Pancreas (tissue), 10 donors: ENCODE results near the gene SKIC8. TPM values are rescaled to one million over a fixed set of nuclear protein-coding genes. Genes with fewer than 3 reads are reported as not detected.

Experiments
- ATAC-seq, 4 donors: fragments of 200-7000 bp; cut with Tn5 transposase; one replicate each; pipeline versions ENCODE4 v1.8.0 to v1.9.1; 2020; ENCODE audit warnings: mild to moderate bottlenecking in 4 of 4, moderate library complexity in 4 of 4
- DNase-seq, 6 donors: peaks; one replicate each; pipeline ENCODE4 v3.0.0-alpha.2; 2020
- FAIRE-seq: peaks from 2 replicates; lab custom pipeline; 2012; peaks lifted over from hg19 to GRCh38; lab: Jason Lieb, UNC
- H3K27ac ChIP-seq, 4 donors: fragments of 200-600 bp; sonication (generic); 1 replicate in 3 of 4; 2 replicates in 1 of 4; pipeline versions ENCODE4 v1.5.0 to v1.8.0; 2020
- H3K27me3 ChIP-seq, 4 donors: fragments of 200-600 bp; one replicate each; pipeline ENCODE4 v1.8.0; 2021
- H3K36me3 ChIP-seq, 3 donors: fragments of 200-600 bp; sonication (generic) in 1 of 3; one replicate each; pipeline versions ENCODE4 v1.5.0 to v1.8.0; 2020 to 2021
- H3K4me1 ChIP-seq, 3 donors: fragments of 200-600 bp; one replicate each; pipeline ENCODE4 v1.8.0; 2021
- H3K4me3 ChIP-seq, 4 donors: fragments of 200-600 bp; sonication (generic) in 2 of 4; one replicate each; pipeline versions ENCODE4 v1.5.0 to v1.8.0; 2020 to 2021
- H3K9me3 ChIP-seq, 4 donors: fragments of 200-600 bp; one replicate each; pipeline ENCODE4 v1.8.0; 2021
- WGBS, 2 donors: extraction: QIAGEN DNeasy Blood & Tissue Kit; methylation state at CpG; one replicate each; pipeline ENCODE4 v1.1.7; 2013; 5-methylcytosine and 5-hydroxymethylcytosine counted together
- intact Hi-C, 3 donors: fragments of 100-400 bp; cut with DNase I; formaldehyde crosslinking; loops; one replicate each; pipeline versions ENCODE4 v1.11.1 to v1.14.2; 2022
- polyA plus RNA-seq, 2 donors: library from polyadenylated mRNA; stranded (reverse); fragments of 200-250 nt; gene quantifications; one replicate each; pipeline ENCODE4 v1.2.3, GENCODE V29; 2013
- total RNA-seq, 6 donors: library from RNA; stranded (reverse); fragmentation: NEBNext Ultra II Directional in 4 of 6; extraction: Animal tissue kit (Norgen Biotek cat#: 25700) in 4 of 6; gene quantifications; one replicate each; pipeline versions ENCODE4 v1.2.1 to v1.2.4, GENCODE V29; 2021 to 2023
- TF ChIP-seq, protein P1 (sequence below), 4 donors: fragments of 200-600 bp; sonication (generic) in 3 of 4; IDR thresholded peaks; one replicate each; pipeline versions ENCODE4 v1.5.0 to v1.8.0; 2021; ENCODE audit warnings: antibody characterized with exemption in 4 of 4
- donor health status: healthy with polysubstance abuse.
- donor health status: DM: no; HTN: no; CAD: no; lungs with moderate emphysema.
- donor health status: DM: no; HTN: no; CAD: no.
- donor health status: control.
- donor health status: control.
- donor health status: Bipolar disorder and iron deficiency.
- donor health status: DM: yes; HTN: yes; CAD: no.
- donor health status: DM: no; HTN: no; CAD: no.
- donor health status: DM: no; HTN: no; CAD: no.
- donor health status: DM: yes; HTN: yes; CAD: no.

SKIC8 gene
- total and polyA plus RNA-seq, 8 donors, result 17.2 to 44.6 (median 21.2) TPM

DNA sequence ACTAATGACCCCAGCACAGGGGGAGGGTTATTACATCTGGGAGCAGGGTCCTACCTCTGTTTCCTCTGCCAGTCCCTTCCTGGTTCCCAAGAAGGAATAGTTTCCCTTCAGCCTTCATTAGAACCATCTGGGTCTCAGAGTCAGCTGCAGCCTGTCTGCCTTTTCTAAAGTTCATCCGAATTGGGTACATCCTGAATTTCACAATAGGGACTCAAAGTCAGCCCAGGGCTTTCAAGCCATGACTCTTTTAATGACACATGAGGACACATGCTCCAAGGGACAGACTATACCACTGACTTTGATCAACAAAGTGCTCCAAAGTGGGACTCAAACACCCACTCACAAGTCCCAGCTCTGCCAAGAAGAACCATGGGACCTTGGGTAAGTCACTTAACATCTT is 28.1 kb upstream of the SKIC8 start:
- FAIRE-seq, result no peak
- no peak overlapping the region for H3K27ac ChIP-seq
- H3K4me1 ChIP-seq, result no peaks in the 10 kb centered on the region
- no peaks in the 10 kb centered on the region for H3K36me3 ChIP-seq
- H3K9me3 ChIP-seq, result no peaks in the 10 kb centered on the region
- 45 to 54% methylated on average over 1 of the region's 1 CpG for WGBS, 2 donors
- intact Hi-C loops, result no loop called here
- no peak for ATAC-seq
- H3K4me3 ChIP-seq, result no peak overlapping the region
- DNase-seq, result no peak
- no peaks in the 10 kb centered on the region for H3K27me3 ChIP-seq
- TF ChIP-seq, protein P1, sequence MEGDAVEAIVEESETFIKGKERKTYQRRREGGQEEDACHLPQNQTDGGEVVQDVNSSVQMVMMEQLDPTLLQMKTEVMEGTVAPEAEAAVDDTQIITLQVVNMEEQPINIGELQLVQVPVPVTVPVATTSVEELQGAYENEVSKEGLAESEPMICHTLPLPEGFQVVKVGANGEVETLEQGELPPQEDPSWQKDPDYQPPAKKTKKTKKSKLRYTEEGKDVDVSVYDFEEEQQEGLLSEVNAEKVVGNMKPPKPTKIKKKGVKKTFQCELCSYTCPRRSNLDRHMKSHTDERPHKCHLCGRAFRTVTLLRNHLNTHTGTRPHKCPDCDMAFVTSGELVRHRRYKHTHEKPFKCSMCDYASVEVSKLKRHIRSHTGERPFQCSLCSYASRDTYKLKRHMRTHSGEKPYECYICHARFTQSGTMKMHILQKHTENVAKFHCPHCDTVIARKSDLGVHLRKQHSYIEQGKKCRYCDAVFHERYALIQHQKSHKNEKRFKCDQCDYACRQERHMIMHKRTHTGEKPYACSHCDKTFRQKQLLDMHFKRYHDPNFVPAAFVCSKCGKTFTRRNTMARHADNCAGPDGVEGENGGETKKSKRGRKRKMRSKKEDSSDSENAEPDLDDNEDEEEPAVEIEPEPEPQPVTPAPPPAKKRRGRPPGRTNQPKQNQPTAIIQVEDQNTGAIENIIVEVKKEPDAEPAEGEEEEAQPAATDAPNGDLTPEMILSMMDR (IDR thresholded peaks at IDR 0.05), result no peak

DNA sequence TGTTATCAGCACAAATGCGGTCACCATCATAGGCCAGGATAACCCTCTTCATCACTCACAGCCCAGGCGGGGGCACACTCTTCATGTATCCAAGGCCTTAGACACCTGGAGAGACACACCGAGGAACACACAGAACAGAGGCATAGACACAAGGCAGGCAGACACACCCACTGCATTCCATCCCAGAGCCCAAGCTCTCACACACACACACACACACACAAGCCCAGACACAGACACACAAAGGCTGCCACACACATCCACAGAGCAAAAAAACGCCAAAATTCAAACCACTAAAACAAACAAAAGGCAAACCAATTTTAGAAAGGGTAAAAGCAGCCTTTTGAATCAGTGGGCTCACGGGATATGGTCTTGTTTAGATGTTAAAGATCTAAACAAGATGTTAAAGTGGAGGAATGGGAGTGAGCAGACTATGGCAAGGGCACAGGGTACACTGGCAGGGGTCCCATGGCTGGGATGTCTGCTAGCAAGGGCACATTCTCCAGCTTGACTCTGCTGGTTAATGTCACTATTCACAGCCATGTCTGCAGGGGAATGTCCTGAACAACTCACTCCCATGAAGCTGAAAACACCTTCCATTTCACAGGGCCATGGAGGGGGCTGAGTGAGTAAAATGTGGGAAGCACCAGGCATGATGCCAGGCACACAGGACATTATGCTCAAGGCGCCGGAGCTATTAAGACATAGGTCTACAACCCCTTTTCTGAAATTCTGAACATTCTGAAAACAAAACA is 25.9 kb upstream of the SKIC8 start:
- no peak overlapping the region for H3K4me3 ChIP-seq
- ATAC-seq (no peak), FAIRE-seq (no peak), DNase-seq (no peak)
- WGBS, 2 donors, result 62 to 66% methylated on average over 7 of the region's 7 CpGs
- H3K27ac ChIP-seq, result no peak overlapping the region
- H3K27me3 ChIP-seq, result no peaks in the 10 kb centered on the region
- H3K4me1 ChIP-seq, result no peaks in the 10 kb centered on the region
- H3K9me3 ChIP-seq, result no peaks in the 10 kb centered on the region
- TF ChIP-seq, protein P1 (IDR thresholded peaks at IDR 0.05), result no peak
- intact Hi-C loops, result no loop called here
- no peaks in the 10 kb centered on the region for H3K36me3 ChIP-seq

DNA sequence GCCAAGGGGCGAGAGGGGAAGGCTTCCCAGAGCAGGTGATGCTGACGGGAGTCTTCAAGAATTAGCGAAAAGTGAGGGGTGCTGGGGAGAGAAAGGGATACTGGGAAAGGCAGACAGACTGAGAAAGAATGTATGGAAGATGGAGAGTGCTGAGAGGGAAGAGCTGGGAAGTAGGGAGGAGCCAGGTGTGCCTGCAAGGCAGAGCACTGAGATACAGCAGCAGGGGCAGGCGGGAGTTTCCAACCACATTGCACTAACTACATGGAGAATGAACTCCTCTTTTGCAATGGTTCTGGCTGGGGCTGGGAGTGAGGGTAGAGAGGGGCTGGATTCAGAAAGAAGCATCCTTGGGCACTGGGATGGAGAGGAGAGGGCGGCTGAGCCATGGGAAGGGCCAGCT is 24.7 kb upstream of the SKIC8 start:
- WGBS, 2 donors, result 85 to 87% methylated on average over 5 of the region's 5 CpGs
- TF ChIP-seq, protein P1 (IDR thresholded peaks at IDR 0.05), result no peak
- no peak for FAIRE-seq

DNA sequence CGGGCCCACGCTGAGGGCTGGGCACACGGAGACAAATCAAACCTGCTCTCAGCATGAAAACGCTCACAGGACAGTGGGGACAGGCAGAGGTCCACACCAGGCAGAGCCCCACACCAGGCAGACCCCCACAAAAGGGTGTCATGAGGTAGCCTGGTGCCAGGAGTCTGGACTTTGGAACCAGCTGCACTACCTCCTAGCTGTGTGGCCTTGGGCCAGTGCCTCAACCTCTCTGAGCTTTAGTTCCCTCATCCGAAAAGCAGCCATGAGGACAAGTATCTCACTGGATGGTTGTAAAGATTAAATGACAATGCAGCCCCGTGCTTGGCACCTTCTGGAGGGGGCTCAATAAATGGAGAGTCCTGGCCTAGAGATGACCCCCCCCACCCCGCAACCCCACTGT is 24.3 kb upstream of the SKIC8 start:
- ATAC-seq, result no peak
- 60 to 64% methylated on average over 7 of the region's 7 CpGs for WGBS, 2 donors
- no peaks in the 10 kb centered on the region for H3K9me3 ChIP-seq
- TF ChIP-seq, protein P1 (IDR thresholded peaks at IDR 0.05), result no peak
- DNase-seq, result no peak
- no peak for FAIRE-seq
- no peaks in the 10 kb centered on the region for H3K27me3 ChIP-seq
- H3K4me3 ChIP-seq, result no peak overlapping the region
- H3K4me1 ChIP-seq, result no peaks in the 10 kb centered on the region
- no peak overlapping the region for H3K27ac ChIP-seq
- no peaks in the 10 kb centered on the region for H3K36me3 ChIP-seq
- intact Hi-C loops, result no loop called here

More for the DNA sequence above, 24.7 kb upstream of the SKIC8 start:
- Histone ChIP-seq H3K4me3 (no peak overlapping the region), H3K36me3 (no peaks in the 10 kb centered on the region), H3K27me3 (no peaks in the 10 kb centered on the region), H3K4me1 (no peaks in the 10 kb centered on the region), H3K27ac (no peak overlapping the region), H3K9me3 (no peaks in the 10 kb centered on the region)
- ATAC-seq (no peak), DNase-seq (no peak)
- intact Hi-C loops, result no loop called here
